Mucosa of descending colon (tissue), 3 donors: ENCODE results near the gene KLHL30. TPM values are rescaled to one million over a fixed set of nuclear protein-coding genes. Genes with fewer than 3 reads are reported as not detected.

Experiments
- ATAC-seq: fragments of 200-7000 bp; cut with Tn5 transposase; one replicate; pipeline ENCODE4 v1.9.1; 2020; ENCODE audit warnings: mild to moderate bottlenecking, moderate library complexity
- DNase-seq, 3 donors: peaks; one replicate each; pipeline ENCODE4 v3.0.0-alpha.2; 2020
- H3K36me3 ChIP-seq: fragments of 200-600 bp; one replicate; pipeline ENCODE4 v1.8.0; 2021; ENCODE audit warnings: low read depth, mild to moderate bottlenecking
- H3K4me1 ChIP-seq: fragments of 200-600 bp; one replicate; pipeline ENCODE4 v1.8.0; 2021; ENCODE audit warnings: low read depth, mild to moderate bottlenecking
- H3K4me3 ChIP-seq: fragments of 200-600 bp; one replicate; pipeline ENCODE4 v1.8.0; 2021; ENCODE audit warnings: mild to moderate bottlenecking
- H3K9me3 ChIP-seq: fragments of 200-600 bp; one replicate; pipeline ENCODE4 v1.8.0; 2021; ENCODE audit warnings: mild to moderate bottlenecking
- intact Hi-C, 2 donors: fragments of 100-400 bp; cut with DNase I in 1 of 2; cut with micrococcal nuclease in 1 of 2; formaldehyde crosslinking; loops; one replicate each; pipeline versions ENCODE4 v1.11.0 to v1.11.1; 2022; cut with DNase I, micrococcal nuclease
- total RNA-seq, 3 donors: library from RNA; stranded (reverse); fragmentation: NEBNext Ultra II Directional in 2 of 3; extraction: Animal tissue kit (Norgen Biotek cat#: 25700) in 2 of 3; gene quantifications; one replicate each; pipeline versions ENCODE4 v1.2.1 to v1.2.4, GENCODE V29; 2021 to 2023
- TF ChIP-seq, protein P1 (sequence below): fragments of 200-600 bp; IDR thresholded peaks from one replicate; pipeline ENCODE4 v1.8.0; 2022; ENCODE audit warnings: antibody characterized with exemption, mild to moderate bottlenecking
- donor health status: DM: no; HTN: no; CAD: no; lungs with moderate emphysema.
- donor health status: DM: no; HTN: no; CAD: no.
- donor health status: DM: no; HTN: yes; CAD: no.

The KLHL30 gene
- total RNA-seq, 3 donors from 2014 or later: 0.17 to 1.1 (median 0.24) TPM

DNA sequence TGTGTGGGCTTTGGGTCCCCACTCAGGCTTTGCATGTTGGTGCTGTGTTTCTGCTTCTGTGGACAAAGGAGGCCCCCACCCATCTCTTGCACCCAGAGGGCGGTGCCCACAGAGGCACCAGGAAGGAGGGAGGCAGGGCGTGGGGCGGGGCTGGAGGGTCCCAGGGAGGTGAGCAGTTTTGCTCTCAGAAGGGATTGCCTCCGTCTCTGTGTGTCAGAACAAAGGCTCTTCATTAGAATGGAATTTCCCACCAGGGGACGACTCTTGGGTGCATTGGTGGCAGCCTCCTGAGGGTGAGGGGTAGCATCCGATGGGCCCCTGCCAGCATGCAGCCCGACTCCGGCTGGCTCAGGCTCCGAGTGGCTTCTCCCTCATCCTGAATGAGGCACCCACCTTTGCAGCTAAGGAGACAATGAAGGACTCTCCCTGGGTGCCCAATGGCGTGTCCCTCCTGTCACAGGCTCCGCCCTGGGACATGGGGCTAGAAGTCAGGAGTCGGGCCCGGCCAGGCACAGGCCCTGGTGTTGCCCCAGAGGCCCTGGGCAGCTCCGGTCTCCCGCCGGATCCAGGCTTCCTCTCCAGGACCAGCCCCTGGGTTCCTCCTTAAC lies 13.3 kb downstream of the KLHL30 start:
- TF ChIP-seq, protein P1, sequence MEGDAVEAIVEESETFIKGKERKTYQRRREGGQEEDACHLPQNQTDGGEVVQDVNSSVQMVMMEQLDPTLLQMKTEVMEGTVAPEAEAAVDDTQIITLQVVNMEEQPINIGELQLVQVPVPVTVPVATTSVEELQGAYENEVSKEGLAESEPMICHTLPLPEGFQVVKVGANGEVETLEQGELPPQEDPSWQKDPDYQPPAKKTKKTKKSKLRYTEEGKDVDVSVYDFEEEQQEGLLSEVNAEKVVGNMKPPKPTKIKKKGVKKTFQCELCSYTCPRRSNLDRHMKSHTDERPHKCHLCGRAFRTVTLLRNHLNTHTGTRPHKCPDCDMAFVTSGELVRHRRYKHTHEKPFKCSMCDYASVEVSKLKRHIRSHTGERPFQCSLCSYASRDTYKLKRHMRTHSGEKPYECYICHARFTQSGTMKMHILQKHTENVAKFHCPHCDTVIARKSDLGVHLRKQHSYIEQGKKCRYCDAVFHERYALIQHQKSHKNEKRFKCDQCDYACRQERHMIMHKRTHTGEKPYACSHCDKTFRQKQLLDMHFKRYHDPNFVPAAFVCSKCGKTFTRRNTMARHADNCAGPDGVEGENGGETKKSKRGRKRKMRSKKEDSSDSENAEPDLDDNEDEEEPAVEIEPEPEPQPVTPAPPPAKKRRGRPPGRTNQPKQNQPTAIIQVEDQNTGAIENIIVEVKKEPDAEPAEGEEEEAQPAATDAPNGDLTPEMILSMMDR: no peak
- intact Hi-C loops: no loop called here
- no peaks in the 10 kb centered on the region for H3K36me3 ChIP-seq
- no peaks in the 10 kb centered on the region for H3K9me3 ChIP-seq
- ATAC-seq (no peak), DNase-seq (no peak)
- H3K4me1 ChIP-seq: no peaks in the 10 kb centered on the region
- no peak overlapping the region for H3K4me3 ChIP-seq

DNA sequence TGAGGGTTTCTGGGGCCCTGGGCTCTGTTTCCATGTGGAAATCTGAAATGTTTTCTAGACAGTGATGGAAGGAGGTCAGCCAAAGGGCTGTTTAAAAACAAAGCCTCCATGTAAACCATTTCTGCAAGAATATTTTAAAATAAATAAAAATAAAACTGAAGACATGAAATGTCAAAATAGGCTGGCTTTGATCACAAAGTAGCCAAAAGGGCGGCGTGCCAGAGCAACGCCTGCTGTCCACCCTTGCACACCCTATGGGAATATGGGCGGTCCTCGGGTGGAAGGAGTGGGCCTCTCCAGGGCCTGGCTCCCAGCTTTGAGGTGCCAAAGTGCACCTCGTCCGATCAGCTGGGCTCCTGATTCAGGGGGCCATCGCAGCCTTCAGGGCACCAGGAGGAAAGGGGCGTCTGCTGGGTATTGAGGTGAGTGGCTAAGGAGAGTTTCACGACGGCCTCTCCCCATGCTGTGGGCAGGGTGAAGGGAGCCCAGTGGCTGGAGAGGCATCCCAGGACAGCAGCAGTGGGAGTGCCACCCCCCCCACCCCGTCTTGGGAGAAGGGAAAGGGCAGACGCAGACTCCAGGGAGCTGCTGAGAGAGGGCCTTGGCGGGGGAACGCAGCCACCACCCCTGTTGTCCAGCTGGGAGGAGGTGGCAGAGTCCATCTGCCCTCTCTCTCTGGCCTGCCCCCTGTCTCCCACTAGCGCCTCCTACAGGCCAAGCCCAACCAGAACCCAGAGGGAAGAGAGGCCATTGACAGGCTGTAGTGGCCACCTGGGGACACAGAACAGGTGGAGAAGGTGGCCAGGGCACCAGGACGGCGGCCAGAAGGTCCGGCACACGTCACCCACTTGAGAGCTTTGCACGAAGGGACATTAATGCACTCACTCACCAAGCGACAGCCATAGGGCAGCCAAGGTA lies 14.6 kb downstream of the KLHL30 start:
- no peaks in the 10 kb centered on the region for H3K36me3 ChIP-seq
- H3K4me1 ChIP-seq: no peaks in the 10 kb centered on the region
- intact Hi-C loops: no loop called here
- ATAC-seq: no peak
- TF ChIP-seq, protein P1: no peak
- no peak overlapping the region for H3K4me3 ChIP-seq
- no peak for DNase-seq
- no peaks in the 10 kb centered on the region for H3K9me3 ChIP-seq

DNA sequence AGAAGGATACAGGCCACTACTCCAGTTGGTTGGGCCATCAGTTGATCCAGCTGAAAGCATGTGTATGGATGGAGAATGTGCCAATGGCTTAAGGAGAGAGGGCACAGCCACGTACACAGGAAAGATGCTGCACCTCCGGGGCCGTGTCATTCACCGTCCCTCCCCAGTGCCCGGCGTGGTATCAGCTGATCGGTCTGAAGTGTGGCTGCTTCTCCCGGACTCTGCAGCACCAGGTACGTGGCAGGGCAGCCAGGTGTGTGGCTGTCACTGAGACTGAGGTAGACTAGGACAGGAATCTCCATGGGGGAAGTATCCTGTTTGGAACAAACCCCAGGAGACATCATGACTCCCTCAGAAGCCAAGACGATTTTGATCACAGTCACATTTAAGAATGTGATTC lies 16.1 kb downstream of the KLHL30 start:
- ATAC-seq (no peak), DNase-seq (no peak)
- TF ChIP-seq, protein P1: no peak
- intact Hi-C loops: no loop called here
- peaks cover 12% of the 10 kb centered on the region for H3K4me1 ChIP-seq
- H3K4me3 ChIP-seq: no peak overlapping the region
- no peaks in the 10 kb centered on the region for H3K9me3 ChIP-seq
- H3K36me3 ChIP-seq: no peaks in the 10 kb centered on the region

DNA sequence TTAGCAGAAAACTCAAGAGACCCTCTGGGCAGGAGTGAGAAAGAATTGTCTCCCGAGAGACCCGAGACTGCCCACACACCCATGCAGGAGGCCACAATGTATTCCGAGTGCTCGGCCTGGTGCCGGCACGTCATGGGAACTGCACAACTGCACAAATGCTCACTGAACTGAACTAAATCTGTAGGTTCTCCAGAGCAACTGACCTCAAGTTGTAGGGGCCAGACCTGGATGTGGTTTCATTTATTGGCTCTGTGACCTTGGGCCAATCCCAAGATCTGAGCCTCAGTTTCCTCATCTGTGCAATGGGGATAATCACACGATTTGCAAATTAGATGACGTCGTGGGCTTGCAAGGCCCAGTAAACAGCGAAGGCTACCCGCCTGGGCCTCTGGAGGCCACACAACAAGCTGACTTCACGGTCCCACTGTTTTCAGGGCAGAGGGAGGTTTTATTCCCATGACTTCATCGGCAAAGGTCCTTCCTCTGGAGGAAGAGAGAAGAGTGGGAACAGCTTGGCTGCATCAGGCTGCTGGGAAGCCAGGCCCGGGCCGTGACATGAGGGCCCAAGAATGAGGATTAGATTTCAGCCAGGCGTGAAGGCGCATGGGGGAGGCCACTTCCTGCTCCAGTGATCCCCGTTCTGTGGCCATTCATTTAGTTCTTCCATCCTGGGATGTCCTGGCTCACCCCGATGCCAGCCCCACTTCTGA lies 16.7 kb downstream of the KLHL30 start:
- H3K36me3 ChIP-seq: no peaks in the 10 kb centered on the region
- ATAC-seq (peak; percentile 25), DNase-seq (peak in 2 of 3 donors; percentile 40 to 54)
- intact Hi-C loops: no loop called here
- no peak overlapping the region for H3K4me3 ChIP-seq
- TF ChIP-seq, protein P1: no peak
- H3K9me3 ChIP-seq: no peaks in the 10 kb centered on the region
- peaks cover 13% of the 10 kb centered on the region for H3K4me1 ChIP-seq

DNA sequence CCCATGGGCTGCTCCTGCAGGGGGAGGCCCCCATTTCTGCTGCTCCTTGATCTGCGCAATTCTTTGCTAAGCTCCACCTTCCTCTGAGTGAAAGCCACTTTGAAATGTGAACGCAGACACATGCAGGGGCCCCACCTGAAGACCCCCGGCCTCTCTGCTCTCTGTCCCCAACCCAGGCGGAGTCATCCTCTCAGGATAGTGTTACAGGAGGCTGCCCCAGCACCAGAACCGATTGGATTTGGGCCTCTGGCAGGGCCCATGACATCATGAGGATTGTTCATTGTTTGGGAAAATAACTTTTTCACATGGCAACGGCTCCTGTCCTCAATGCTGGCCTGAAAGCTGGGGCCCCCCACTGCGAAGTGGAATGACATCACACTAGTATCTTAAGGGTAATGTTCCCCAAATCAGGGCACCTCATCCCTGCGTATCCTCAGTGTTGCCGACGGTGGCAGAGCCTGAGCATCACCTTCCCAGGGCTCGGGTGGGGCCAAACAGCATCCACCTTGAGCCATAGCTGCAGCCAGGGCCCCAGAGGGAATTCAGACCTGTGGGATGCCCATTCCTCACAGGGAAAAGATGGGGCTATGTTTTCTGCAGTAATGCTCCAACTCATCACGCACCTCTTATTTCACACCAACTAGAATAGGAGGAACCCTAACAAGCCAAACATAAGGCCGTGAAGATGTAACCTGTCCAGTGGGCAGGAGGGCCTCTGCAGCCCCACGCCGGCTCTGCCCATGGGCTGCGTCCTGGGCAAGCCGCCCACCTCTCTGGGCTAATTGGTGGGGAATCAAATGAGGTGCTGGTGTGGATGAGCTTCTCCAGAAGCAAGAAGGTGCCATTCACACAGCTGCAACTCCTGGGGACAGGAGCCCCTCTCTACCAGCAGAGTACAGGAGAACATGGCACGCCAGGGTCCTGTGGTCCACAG lies 17.6 kb downstream of the KLHL30 start:
- DNase-seq (peak in 1 of 3 donors; percentile 37), ATAC-seq (no peak)
- TF ChIP-seq, protein P1: no peak

More for the DNA sequence above, 17.6 kb downstream of the KLHL30 start:
- Histone ChIP-seq H3K36me3 (no peaks in the 10 kb centered on the region), H3K4me1 (peaks cover 13% of the 10 kb centered on the region), H3K9me3 (no peaks in the 10 kb centered on the region), H3K4me3 (no peak overlapping the region)
- intact Hi-C loops: no loop called here
